Thyroid gland (tissue), 4 donors: ENCODE data around the gene ANKRD52.

Source experiments
- POLR2A ChIP-seq, 2 donors: fragments of 450-650 bp; IDR thresholded peaks; one replicate each; pipeline ENCODE4 v1.6.1; 2017; ENCODE audit warnings: antibody characterized with exemption in 2 of 2, mild to moderate bottlenecking in 2 of 2, moderate library complexity in 1 of 2
- TF ChIP-seq, protein P1 (sequence below), 6 experiments: fragments of 200-600 bp in 3 of 6; fragments of 450-650 bp in 3 of 6; sonication (generic) in 3 of 6; IDR thresholded peaks; one replicate each; pipeline ENCODE4 v1.5.1; 2016 to 2019; ENCODE audit warnings: antibody characterized with exemption in 6 of 6, mild to moderate bottlenecking in 2 of 6, inconsistent platforms in 1 of 6, moderate library complexity in 1 of 6

- TF ChIP-seq, protein P1, sequence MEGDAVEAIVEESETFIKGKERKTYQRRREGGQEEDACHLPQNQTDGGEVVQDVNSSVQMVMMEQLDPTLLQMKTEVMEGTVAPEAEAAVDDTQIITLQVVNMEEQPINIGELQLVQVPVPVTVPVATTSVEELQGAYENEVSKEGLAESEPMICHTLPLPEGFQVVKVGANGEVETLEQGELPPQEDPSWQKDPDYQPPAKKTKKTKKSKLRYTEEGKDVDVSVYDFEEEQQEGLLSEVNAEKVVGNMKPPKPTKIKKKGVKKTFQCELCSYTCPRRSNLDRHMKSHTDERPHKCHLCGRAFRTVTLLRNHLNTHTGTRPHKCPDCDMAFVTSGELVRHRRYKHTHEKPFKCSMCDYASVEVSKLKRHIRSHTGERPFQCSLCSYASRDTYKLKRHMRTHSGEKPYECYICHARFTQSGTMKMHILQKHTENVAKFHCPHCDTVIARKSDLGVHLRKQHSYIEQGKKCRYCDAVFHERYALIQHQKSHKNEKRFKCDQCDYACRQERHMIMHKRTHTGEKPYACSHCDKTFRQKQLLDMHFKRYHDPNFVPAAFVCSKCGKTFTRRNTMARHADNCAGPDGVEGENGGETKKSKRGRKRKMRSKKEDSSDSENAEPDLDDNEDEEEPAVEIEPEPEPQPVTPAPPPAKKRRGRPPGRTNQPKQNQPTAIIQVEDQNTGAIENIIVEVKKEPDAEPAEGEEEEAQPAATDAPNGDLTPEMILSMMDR (IDR thresholded peaks at IDR 0.05): no peak
- TF ChIP-seq POLR2A (IDR thresholded peaks at IDR 0.05): no peak
These were observed 14.4 kb downstream of the ANKRD52 start for GRCh38 chr12:56243731-56244181.
